Activated CD4-positive, alpha-beta T cell treated with anti-CD3 and anti-CD28 coated beads, Interleukin-2, amount 10 ng/mL, durations not matched to agents 7 days and 5 days (primary cell): Measurements from ENCODE around the gene SLC35G6. TPM values are rescaled to one million over a fixed set of nuclear protein-coding genes. Genes with fewer than 3 reads are reported as not detected.
"Not testable (repeated sequence)": the region's sequence is repeated elsewhere in the genome, so short reads cannot be mapped to it uniquely, and the experiment has no call there.

Experiments used
- CTCF ChIA-PET: fragments of 350-600 bp; sonication (Branson Sonifier 250); formaldehyde crosslinking; loops from one replicate; lab custom pipeline; 2021; ENCODE audit warnings: antibody characterized with exemption; lab: Charles Lee
- POLR2A ChIA-PET: fragments of 350-600 bp; sonication (Branson Sonifier 250); formaldehyde crosslinking; loops from one replicate; lab custom pipeline; 2021; ENCODE audit warnings: antibody characterized with exemption; lab: Charles Lee
- DNase-seq: peaks from one replicate; pipeline ENCODE4 v3.0.0-alpha.2; 2020
- H3K27ac Mint-ChIP-seq: one replicate; pipeline ENCODE4 v1.8.0; 2021; ENCODE audit warnings: mild to moderate bottlenecking, moderate library complexity, mixed read lengths
- H3K27me3 Mint-ChIP-seq: one replicate; pipeline ENCODE4 v1.8.0; 2021; ENCODE audit warnings: mixed read lengths
- H3K36me3 Mint-ChIP-seq: one replicate; pipeline ENCODE4 v1.8.0; 2021; ENCODE audit warnings: low read depth, mixed read lengths
- H3K4me1 Mint-ChIP-seq: one replicate; pipeline ENCODE4 v1.8.0; 2021; ENCODE audit warnings: mixed read lengths
- H3K4me3 Mint-ChIP-seq: one replicate; pipeline ENCODE4 v1.8.0; 2021; ENCODE audit warnings: mild to moderate bottlenecking, moderate library complexity, mixed read lengths
- H3K9me3 Mint-ChIP-seq: one replicate; pipeline ENCODE4 v1.8.0; 2021; ENCODE audit warnings: mixed read lengths
- total RNA-seq, 2 experiments: library from RNA; stranded (reverse); gene quantifications; one replicate each; pipeline ENCODE4 v1.2.3, GENCODE V29; 2021

The SLC35G6 gene
- total RNA-seq, 2 experiments from 2014 or later = not detected

GRCh38 chr17:7464081-7464480 is 17.2 kb upstream of the SLC35G6 start:
- no peak for DNase-seq
- Mint-ChIP-seq H3K4me3 (no peak overlapping the region), H3K36me3 (peaks cover 23% of the 10 kb centered on the region), H3K27ac (no peak overlapping the region), H3K27me3 (no peaks in the 10 kb centered on the region), H3K9me3 (no peaks in the 10 kb centered on the region), H3K4me1 (peaks cover 21% of the 10 kb centered on the region)
- CTCF ChIA-PET = interaction anchor here (0.7 to 2.6 kb wide), 3 partner anchors 13 to 22 kb away, joined by 3 to 13 read pairs (median 5); partner anchors contain the start of gene CHRNB1
- POLR2A ChIA-PET = no interaction called here

- H3K27ac Mint-ChIP-seq = no peak overlapping the region
- DNase-seq = no peak
- H3K9me3 Mint-ChIP-seq = no peaks in the 10 kb centered on the region
- H3K27me3 Mint-ChIP-seq = no peaks in the 10 kb centered on the region
- H3K4me1 Mint-ChIP-seq = peaks cover 16% of the 10 kb centered on the region
- no peak overlapping the region for H3K4me3 Mint-ChIP-seq
- ChIA-PET POLR2A (no interaction called here), CTCF (interaction anchor here (2.6 kb wide), 1 partner anchor 11 kb away, joined by 13 read pairs; no protein-coding TSS in a partner anchor)
- peaks cover 21% of the 10 kb centered on the region for H3K36me3 Mint-ChIP-seq
These were observed 15.5 kb upstream of the SLC35G6 start for GRCh38 chr17:7465597-7466275.

- Mint-ChIP-seq H3K4me3 (no peak overlapping the region), H3K36me3 (peaks cover 16% of the 10 kb centered on the region), H3K27me3 (no peaks in the 10 kb centered on the region), H3K9me3 (no peaks in the 10 kb centered on the region), H3K4me1 (peaks cover 17% of the 10 kb centered on the region), H3K27ac (no peak overlapping the region)
- ChIA-PET POLR2A (no interaction called here), CTCF (no interaction called here)
- DNase-seq = no peak
These were observed 15.0 kb upstream of the SLC35G6 start for GRCh38 chr17:7466318-7466638.

GRCh38 chr17:7466639-7467341 is 14.5 kb upstream of the SLC35G6 start:
- DNase-seq = no peak
- Mint-ChIP-seq H3K27me3 (no peaks in the 10 kb centered on the region), H3K4me3 (no peak overlapping the region), H3K36me3 (peaks cover 13% of the 10 kb centered on the region), H3K27ac (peak overlapping the region; percentile 54), H3K4me1 (peaks cover 21% of the 10 kb centered on the region), H3K9me3 (no peaks in the 10 kb centered on the region)
- ChIA-PET POLR2A (no interaction called here), CTCF (interaction anchor here (0.5 kb wide), 1 partner anchor 85 kb away, joined by 4 read pairs; no protein-coding TSS in a partner anchor)

- Mint-ChIP-seq H3K4me1 (peaks cover 24% of the 10 kb centered on the region), H3K27ac (peak overlapping the region; percentile 13), H3K27me3 (no peaks in the 10 kb centered on the region), H3K9me3 (no peaks in the 10 kb centered on the region), H3K4me3 (no peak overlapping the region), H3K36me3 (peaks cover 13% of the 10 kb centered on the region)
- ChIA-PET POLR2A (no interaction called here), CTCF (interaction anchor here (0.5 kb wide), 1 partner anchor 86 kb away, joined by 4 read pairs; no protein-coding TSS in a partner anchor)
- DNase-seq = no peak
These were observed 13.7 kb upstream of the SLC35G6 start for GRCh38 chr17:7467498-7467897.

GRCh38 chr17:7468290-7468689 is 13.0 kb upstream of the SLC35G6 start:
- Mint-ChIP-seq H3K9me3 (no peaks in the 10 kb centered on the region), H3K27me3 (no peaks in the 10 kb centered on the region), H3K27ac (no peak overlapping the region), H3K4me3 (no peak overlapping the region), H3K4me1 (peaks cover 28% of the 10 kb centered on the region), H3K36me3 (peaks cover 11% of the 10 kb centered on the region)
- CTCF ChIA-PET = interaction anchor here (0.6 to 1.1 kb wide), 2 partner anchors 93 to 107 kb away, joined by 3 read pairs; no protein-coding TSS in a partner anchor
- no peak for DNase-seq
- POLR2A ChIA-PET = no interaction called here

GRCh38 chr17:7468804-7469389 is 12.3 kb upstream of the SLC35G6 start:
- H3K27ac Mint-ChIP-seq = no peak overlapping the region
- ChIA-PET CTCF (interaction anchor here (0.6 to 1.1 kb wide), 2 partner anchors 92 to 108 kb away, joined by 3 read pairs; no protein-coding TSS in a partner anchor), POLR2A (no interaction called here)
- no peaks in the 10 kb centered on the region for H3K27me3 Mint-ChIP-seq
- peaks cover 7% of the 10 kb centered on the region for H3K36me3 Mint-ChIP-seq
- DNase-seq = no peak
- H3K4me3 Mint-ChIP-seq = no peak overlapping the region
- H3K9me3 Mint-ChIP-seq = no peaks in the 10 kb centered on the region
- H3K4me1 Mint-ChIP-seq = peaks cover 31% of the 10 kb centered on the region

GRCh38 chr17:7469843-7470242 is 11.4 kb upstream of the SLC35G6 start:
- DNase-seq, H3K36me3 Mint-ChIP-seq, H3K27me3 Mint-ChIP-seq, H3K27ac Mint-ChIP-seq, H3K9me3 Mint-ChIP-seq, H3K4me3 Mint-ChIP-seq, POLR2A ChIA-PET: not testable (repeated sequence)
- H3K4me1 Mint-ChIP-seq = peaks cover 31% of the 10 kb centered on the region
- CTCF ChIA-PET = interaction anchor here (0.8 to 2.0 kb wide), 3 partner anchors 9 to 33 kb away, joined by 3 to 7 read pairs (median 3); no protein-coding TSS in a partner anchor

GRCh38 chr17:7470457-7470973 is 10.7 kb upstream of the SLC35G6 start:
- DNase-seq, H3K27me3 Mint-ChIP-seq, H3K4me3 Mint-ChIP-seq, H3K36me3 Mint-ChIP-seq, POLR2A ChIA-PET, H3K9me3 Mint-ChIP-seq, H3K27ac Mint-ChIP-seq: not testable (repeated sequence)
- H3K4me1 Mint-ChIP-seq = peaks cover 34% of the 10 kb centered on the region
- CTCF ChIA-PET = interaction anchor here (0.5 to 2.0 kb wide), 4 partner anchors 9 to 57 kb away, joined by 3 to 7 read pairs (median 4); no protein-coding TSS in a partner anchor

- no peak for DNase-seq
- Mint-ChIP-seq H3K27me3 (no peaks in the 10 kb centered on the region), H3K36me3 (peaks cover 5% of the 10 kb centered on the region), H3K27ac (no peak overlapping the region), H3K9me3 (no peaks in the 10 kb centered on the region), H3K4me3 (no peak overlapping the region), H3K4me1 (peaks cover 44% of the 10 kb centered on the region)
- POLR2A ChIA-PET = no interaction called here
- CTCF ChIA-PET = interaction anchor here (2.0 kb wide), 1 partner anchor 35 kb away, joined by 7 read pairs; no protein-coding TSS in a partner anchor
These were observed 9.5 kb upstream of the SLC35G6 start for GRCh38 chr17:7471729-7472128.

GRCh38 chr17:7474767-7475166 is 6.5 kb upstream of the SLC35G6 start:
- POLR2A ChIA-PET, H3K4me3 Mint-ChIP-seq, H3K36me3 Mint-ChIP-seq, DNase-seq, H3K9me3 Mint-ChIP-seq, CTCF ChIA-PET, H3K27me3 Mint-ChIP-seq: not testable (repeated sequence)
- H3K4me1 Mint-ChIP-seq = peaks cover 53% of the 10 kb centered on the region
- H3K27ac Mint-ChIP-seq = peak overlapping the region; percentile 50

- no peak for DNase-seq
- Mint-ChIP-seq H3K9me3 (no peaks in the 10 kb centered on the region), H3K4me1 (peaks cover 61% of the 10 kb centered on the region), H3K27ac (peak overlapping the region; percentile 10), H3K4me3 (no peak overlapping the region), H3K27me3 (no peaks in the 10 kb centered on the region), H3K36me3 (peaks cover 8% of the 10 kb centered on the region)
- POLR2A ChIA-PET = no interaction called here
- CTCF ChIA-PET = interaction anchor here (0.9 to 2.9 kb wide), 3 partner anchors 11 to 39 kb away, joined by 4 to 13 read pairs (median 4); no protein-coding TSS in a partner anchor
These were observed 5.4 kb upstream of the SLC35G6 start for GRCh38 chr17:7475764-7476422.
